ENCODE measurements around the gene ITPK1.

ITPK1 gene

GRCh38 chr14:92897922-92898565 is 217.7 kb downstream of the ITPK1 start:
- DNase-seq (ENCODE audit: low read depth in 2 of 2): peak in 1 of 2 donors; percentile 2

DNA sequence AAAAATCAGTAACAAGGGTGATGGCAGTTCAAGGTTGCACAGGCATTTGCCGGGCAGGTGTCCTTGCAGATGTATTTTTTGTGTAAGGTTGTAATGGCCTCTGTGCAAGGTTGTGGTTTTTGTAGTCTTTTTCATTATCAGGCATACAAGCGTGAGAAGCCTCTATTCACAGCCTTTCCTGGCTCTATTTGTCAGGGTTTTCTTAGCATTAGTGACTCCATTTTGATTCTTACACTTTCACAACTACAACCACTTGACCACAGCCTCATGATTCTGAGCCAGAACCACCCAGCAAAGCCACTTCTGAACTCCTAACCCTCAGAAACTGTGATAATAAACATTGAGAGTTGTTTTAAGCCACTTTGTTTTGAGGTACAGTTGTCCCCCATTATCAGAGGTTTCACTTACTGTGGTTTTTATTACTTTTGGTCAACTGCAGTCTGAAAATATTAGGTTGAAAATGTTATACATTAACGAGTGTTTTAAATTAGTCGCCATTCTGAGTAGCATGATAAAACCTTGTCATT is 220.3 kb downstream of the ITPK1 start:
- DNase-seq (ENCODE audit: low read depth in 2 of 2): no peak

GRCh38 chr14:92892589-92892988 is 223.1 kb downstream of the ITPK1 start:
- DNase-seq (ENCODE audit: low read depth in 2 of 2): no peak

DNA sequence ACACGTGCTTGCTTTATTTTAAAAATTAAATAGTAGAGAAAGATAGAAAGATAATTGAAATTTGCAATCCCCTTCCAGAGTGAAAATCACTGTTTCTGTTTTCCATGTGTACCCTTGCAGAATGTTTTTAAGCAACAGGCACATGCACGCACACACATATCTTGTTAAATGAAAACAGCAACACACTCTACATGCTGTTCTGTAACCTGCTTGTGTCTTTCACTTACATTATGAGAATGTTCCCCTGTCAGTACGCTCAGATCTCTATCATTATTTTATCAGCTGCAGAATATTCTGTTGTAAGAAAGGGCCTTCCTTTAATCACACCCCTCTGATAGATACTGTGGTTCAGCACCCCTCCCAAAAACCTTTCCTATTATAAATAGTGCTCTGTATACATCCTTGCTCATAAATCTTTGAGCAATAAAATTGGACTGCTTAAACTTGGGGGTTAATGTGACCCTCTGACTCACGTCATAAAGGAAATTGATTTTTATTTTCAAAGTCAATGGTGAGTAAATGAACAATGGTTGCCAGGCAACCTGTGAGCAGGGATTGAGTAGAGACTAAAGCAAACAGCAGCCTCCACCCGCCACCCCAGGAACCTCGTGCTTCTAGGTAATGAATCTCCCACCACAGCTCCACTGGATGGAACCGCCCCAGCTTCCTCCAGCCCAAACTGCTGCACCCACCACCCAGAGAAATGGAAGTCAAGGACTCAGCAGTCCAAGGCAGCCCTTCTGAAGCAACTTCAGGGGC is 224.7 kb downstream of the ITPK1 start:
- no peak for DNase-seq (ENCODE audit: low read depth in 2 of 2)

DNA sequence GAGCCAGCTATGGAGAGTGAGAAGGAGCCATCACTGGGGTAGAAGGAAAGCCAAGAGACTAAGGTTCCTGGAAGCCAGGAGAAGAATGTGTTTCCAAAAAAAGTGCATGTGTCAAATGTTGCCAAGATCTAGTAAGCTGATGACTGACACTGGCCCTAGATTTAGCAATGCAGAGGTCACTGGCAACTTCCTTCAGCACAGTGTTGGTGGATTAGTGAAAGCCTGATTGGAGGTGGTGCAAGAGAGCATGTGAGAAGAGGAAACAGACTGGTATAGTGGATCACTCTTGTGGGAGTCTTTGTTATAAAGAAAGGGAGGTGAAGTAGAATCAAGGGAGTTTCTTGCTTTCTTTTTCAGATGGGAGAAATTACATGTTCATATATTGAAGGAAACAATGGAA is 226.8 kb downstream of the ITPK1 start:
- DNase-seq (ENCODE audit: low read depth in 2 of 2): no peak

GRCh38 chr14:92887157-92887556 is 228.6 kb downstream of the ITPK1 start:
- no peak for DNase-seq (ENCODE audit: low read depth in 2 of 2)

Data from stimulated activated CD4-positive, alpha-beta T cell treated with anti-CD3 and anti-CD28 coated beads, Interleukin-1b, Interleukin-23, amount 100 ng/mL, for 1 hour (primary cell).